WTC11 (cell line): ENCODE measurements around the gene DBET. TPM values are rescaled to one million over a fixed set of nuclear protein-coding genes. Genes with fewer than 3 reads are reported as not detected.

Source experiments
- ATAC-seq: fragments of 200-7000 bp; cut with Tn5 transposase; 2 replicates; pipeline ENCODE4 v1.10.0; 2021; ENCODE audit warnings: mild to moderate bottlenecking, moderate library complexity
- CTCF ChIA-PET: fragments of 300-600 bp; sonication (Branson Sonifier 250); formaldehyde crosslinking; loops from one replicate; lab custom pipeline; 2021; ENCODE audit warnings: antibody characterized with exemption; lab: Charles Lee
- POLR2A ChIA-PET: fragments of 350-600 bp; sonication (Branson Sonifier 250); formaldehyde crosslinking; loops from one replicate; lab custom pipeline; 2021; ENCODE audit warnings: antibody characterized with exemption; lab: Charles Lee
- DNase-seq: peaks from one replicate; pipeline ENCODE4 v3.0.0; 2021; ENCODE audit warnings: low spot score
- H3K27ac Mint-ChIP-seq: 2 replicates; pipeline ENCODE4 v1.8.0; 2021; ENCODE audit warnings: mixed read lengths
- H3K27me3 Mint-ChIP-seq: 2 replicates; pipeline ENCODE4 v1.8.0; 2021; ENCODE audit warnings: low read depth, mild to moderate bottlenecking, moderate library complexity, mixed read lengths
- H3K36me3 Mint-ChIP-seq: 2 replicates; pipeline ENCODE4 v1.8.0; 2021; ENCODE audit warnings: mixed read lengths
- H3K4me1 Mint-ChIP-seq: 2 replicates; pipeline ENCODE4 v1.8.0; 2022; ENCODE audit warnings: mixed read lengths
- H3K4me3 Mint-ChIP-seq: 2 replicates; pipeline ENCODE4 v1.8.0; 2021; ENCODE audit warnings: mild to moderate bottlenecking, moderate library complexity, mixed read lengths
- H3K9me3 Mint-ChIP-seq: 2 replicates; pipeline ENCODE4 v1.8.0; 2021; ENCODE audit warnings: mixed read lengths
- ARID4B ChIP-seq: sonication (generic); formaldehyde crosslinking; IDR thresholded peaks from 2 replicates; pipeline ENCODE4 v1.8.0; 2023; ENCODE audit warnings: missing genetic modification reagents, mild to moderate bottlenecking, borderline replicate concordance
- CBFB ChIP-seq: sonication (generic); formaldehyde crosslinking; IDR thresholded peaks from 2 replicates; pipeline ENCODE4 v1.8.1; 2022; ENCODE audit warnings: mild to moderate bottlenecking, low read depth, missing genetic modification reagents
- CREB1 ChIP-seq: sonication (generic); formaldehyde crosslinking; IDR thresholded peaks from 2 replicates; pipeline ENCODE4 v1.8.0; 2023; ENCODE audit warnings: mild to moderate bottlenecking, missing genetic modification reagents
- CTCF ChIP-seq: fragments of 200-600 bp; IDR thresholded peaks from 2 replicates; pipeline ENCODE4 v1.8.0; 2022; ENCODE audit warnings: antibody characterized with exemption
- E2F1 ChIP-seq: sonication (generic); formaldehyde crosslinking; IDR thresholded peaks from 2 replicates; pipeline ENCODE4 v1.8.0; 2022; ENCODE audit warnings: mild to moderate bottlenecking, missing genetic modification reagents
- FOXK1 ChIP-seq: sonication (generic); formaldehyde crosslinking; IDR thresholded peaks from 2 replicates; pipeline ENCODE4 v1.8.0; 2022; ENCODE audit warnings: mild to moderate bottlenecking, moderate library complexity, missing genetic modification reagents
- GABPB1 ChIP-seq: sonication (generic); formaldehyde crosslinking; IDR thresholded peaks from 2 replicates; pipeline ENCODE4 v1.8.1; 2023; ENCODE audit warnings: mild to moderate bottlenecking, missing genetic modification reagents
- GRHL2 ChIP-seq: fragments of 250-450 bp; sonication (Bioruptor Pico); IDR thresholded peaks from 2 replicates; pipeline ENCODE4 v1.8.0; 2022; ENCODE audit warnings: mild to moderate bottlenecking, moderate library complexity; ENCODE audit not compliant: insufficient replicate concordance, severe bottlenecking
- NFE2L1 ChIP-seq: sonication (generic); formaldehyde crosslinking; IDR thresholded peaks from 2 replicates; pipeline ENCODE4 v1.8.1; 2023; ENCODE audit warnings: missing genetic modification reagents
- NR3C1 ChIP-seq: sonication (generic); formaldehyde crosslinking; conservative IDR thresholded peaks from 2 replicates; pipeline ENCODE4 v1.8.1; 2023; ENCODE audit warnings: low read depth, mild to moderate bottlenecking, missing genetic modification reagents
- OVOL2 ChIP-seq: fragments of 250-450 bp; sonication (Bioruptor Pico); IDR thresholded peaks from 2 replicates; pipeline ENCODE4 v1.9.0; 2021; ENCODE audit warnings: mild to moderate bottlenecking, borderline replicate concordance
- RORB ChIP-seq: fragments of 250-450 bp; sonication (Bioruptor Pico); IDR thresholded peaks from 2 replicates; pipeline ENCODE4 v1.9.0; 2021; ENCODE audit warnings: mild to moderate bottlenecking
- SOX15 ChIP-seq: fragments of 250-450 bp; sonication (Bioruptor Pico); IDR thresholded peaks from 2 replicates; pipeline ENCODE4 v1.9.0; 2021; ENCODE audit warnings: mild to moderate bottlenecking
- ZNF138 ChIP-seq: sonication (generic); formaldehyde crosslinking; conservative IDR thresholded peaks from 2 replicates; pipeline ENCODE4 v1.8.1; 2022; ENCODE audit warnings: mild to moderate bottlenecking, moderate library complexity, missing genetic modification reagents
- ZNF219 ChIP-seq: sonication (generic); formaldehyde crosslinking; IDR thresholded peaks from 2 replicates; pipeline ENCODE4 v1.8.0; 2023; ENCODE audit warnings: missing genetic modification reagents, mild to moderate bottlenecking, borderline replicate concordance
- ZNF317 ChIP-seq: sonication (generic); formaldehyde crosslinking; IDR thresholded peaks from 2 replicates; pipeline ENCODE4 v1.8.1; 2023; ENCODE audit warnings: low read depth, mild to moderate bottlenecking, moderate library complexity, missing genetic modification reagents, borderline replicate concordance
- ZNF532 ChIP-seq: fragments of 250-450 bp; sonication (Bioruptor Pico); IDR thresholded peaks from 2 replicates; pipeline ENCODE4 v1.9.0; 2021; ENCODE audit warnings: mild to moderate bottlenecking, borderline replicate concordance
- total RNA-seq: library from RNA; stranded (reverse); gene quantifications from 3 replicates; pipeline ENCODE4 v1.2.3, GENCODE V29; 2021

DBET gene
- total RNA-seq, 1 experiment from 2014 or later, result 0.24 TPM

- H3K9me3 Mint-ChIP-seq, result peaks cover 15% of the 10 kb centered on the region
- H3K4me3 Mint-ChIP-seq, result peak overlapping the region; percentile 55
- H3K36me3 Mint-ChIP-seq, result peaks cover 46% of the 10 kb centered on the region
- H3K27ac Mint-ChIP-seq, result no peak overlapping the region
- H3K4me1 Mint-ChIP-seq, result peaks cover 26% of the 10 kb centered on the region
- POLR2A ChIA-PET, result no interaction called here
- CTCF ChIA-PET, result no interaction called here
- no peak for TF ChIP-seq ZNF138 (CRISPR knock-in tag)
- TF ChIP-seq E2F1 (CRISPR knock-in tag), result no peak
- TF ChIP-seq FOXK1, result no peak
- no peak for TF ChIP-seq GRHL2 (CRISPR knock-in tag)
- TF ChIP-seq ZNF317 (CRISPR knock-in tag), result no peak
- no peak for TF ChIP-seq NR3C1 (CRISPR knock-in tag)
- TF ChIP-seq OVOL2 (CRISPR knock-in tag), result no peak
- TF ChIP-seq SOX15 (CRISPR knock-in tag), result no peak
- TF ChIP-seq GABPB1 (CRISPR knock-in tag), result no peak
- TF ChIP-seq RORB, result no peak
- TF ChIP-seq ZNF532 (CRISPR knock-in tag), result no peak
- TF ChIP-seq ARID4B, result no peak
- no peak for TF ChIP-seq ZNF219 (CRISPR knock-in tag)
- no peak for TF ChIP-seq NFE2L1 (CRISPR knock-in tag)
- no peak for TF ChIP-seq CBFB
- TF ChIP-seq CREB1, result no peak
- TF ChIP-seq CTCF, result no peak
- H3K27me3 Mint-ChIP-seq, result peaks cover 89% of the 10 kb centered on the region
- ATAC-seq (no peak), DNase-seq (no peak)
Measured at GRCh38 chr4:190018201-190018920, 45.9 kb upstream of the DBET start.
